ENCODE measurements around the gene NEUROD2. TPM values are rescaled to one million over a fixed set of nuclear protein-coding genes. Genes with fewer than 3 reads are reported as not detected.

NEUROD2 gene
- total and polyA plus RNA-seq, 2 experiments from 2014 or later, result not detected

DNA sequence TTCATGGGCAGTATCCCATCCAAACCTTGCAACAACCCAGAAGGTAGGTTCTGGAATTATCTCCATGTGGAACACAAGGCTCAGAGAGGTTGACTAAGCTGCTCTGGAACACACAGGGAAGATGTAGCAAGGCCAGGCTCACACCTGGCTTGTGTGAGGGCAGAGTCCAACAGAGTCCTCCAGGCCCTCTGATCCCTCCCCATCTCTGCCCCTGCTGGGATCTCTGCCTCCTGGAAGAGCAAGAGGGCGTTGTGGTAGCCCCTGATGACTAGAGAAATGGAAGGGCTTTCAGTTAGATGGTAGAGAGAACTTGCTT is 12.0 kb upstream of the NEUROD2 start:
- Histone ChIP-seq H2AFZ (no peak overlapping the region), H4K20me1 (replicated peaks; ENCODE audit: insufficient read depth) (no peaks in the 10 kb centered on the region; the same call in 1 of the 2 replicates), H3K79me2 (replicated peaks; ENCODE audit: insufficient read depth) (no peaks in the 10 kb centered on the region), H3K4me3 (no peak overlapping the region), H3K27me3 (ENCODE audit: insufficient read depth) (peaks cover 93% of the 10 kb centered on the region), H3K9me2 (ENCODE audit: insufficient read depth) (no peaks in the 10 kb centered on the region), H3K27ac (ENCODE audit: low read depth) (no peak overlapping the region), H3K4me1 (ENCODE audit: insufficient read depth) (peaks cover 15% of the 10 kb centered on the region; the same call in 1 of the 2 replicates), H3F3A (replicated peaks; ENCODE audit: low read depth) (0 out of 2 replicates have a peak, but pooled peaks cover 10% of the 10 kb centered on the region), H3K36me3 (ENCODE audit: insufficient read depth) (no peaks in the 10 kb centered on the region), H3K4me2 (no peak overlapping the region)
- no peaks in the 10 kb centered on the region for H3K9me3 Mint-ChIP-seq
- H3K27ac Mint-ChIP-seq, result no peak overlapping the region
- H3K4me3 Mint-ChIP-seq, result no peak overlapping the region
- H3K36me3 Mint-ChIP-seq (ENCODE audit: low read depth), result no peaks in the 10 kb centered on the region; the same call in 2 of the 3 replicates
- ATAC-seq (no peak), DNase-seq (ENCODE audit: low spot score) (no peak)
- H3K4me1 Mint-ChIP-seq, result peaks cover 20% of the 10 kb centered on the region
- H3K27me3 Mint-ChIP-seq (ENCODE audit: insufficient read depth, low read depth, poor library complexity), result peaks cover 72% of the 10 kb centered on the region
- no peak for TF ChIP-seq JUNB (IDR thresholded peaks at IDR 0.05; ENCODE audit: unreplicated experiment)
- TF ChIP-seq CREB1 (CRISPR knock-in tag; IDR thresholded peaks at IDR 0.05; ENCODE audit: low read depth), result no peak
- TF ChIP-seq POLR2AphosphoS5 (IDR thresholded peaks at IDR 0.05; ENCODE audit: low read depth), result no peak
- no peak for TF ChIP-seq EZH2phosphoT487 (IDR thresholded peaks at IDR 0.05; ENCODE audit: unreplicated experiment)
- TF ChIP-seq EZH2 (IDR thresholded peaks at IDR 0.05; ENCODE audit: low read depth, unreplicated experiment), result no peak
- no peak for TF ChIP-seq ZNF114 (CRISPR knock-in tag; IDR thresholded peaks at IDR 0.05)
- no peak for TF ChIP-seq CTCF (conservative IDR thresholded peaks at IDR 0.05; ENCODE audit: low read depth in 2 of 2)
- TF ChIP-seq ZNF462 (CRISPR knock-in tag; IDR thresholded peaks at IDR 0.05), result no peak
- no peak for TF ChIP-seq NANOG (IDR thresholded peaks at IDR 0.05; ENCODE audit: borderline replicate concordance)
- TF ChIP-seq ETS1 (IDR thresholded peaks at IDR 0.05), result no peak
- no peak for TF ChIP-seq STAT1 (IDR thresholded peaks at IDR 0.05; ENCODE audit: unreplicated experiment)
- no peak for TF ChIP-seq ZNF331 (CRISPR knock-in tag; IDR thresholded peaks at IDR 0.05; ENCODE audit: low read depth)
- no peak for TF ChIP-seq REST (IDR thresholded peaks at IDR 0.05; ENCODE audit: unreplicated experiment)
